Peyer's patch (tissue), 4 donors: ENCODE data around the gene OTUD3. TPM values are rescaled to one million over a fixed set of nuclear protein-coding genes. Genes with fewer than 3 reads are reported as not detected.

Experiments used
- DNase-seq, 3 donors: peaks; one replicate each; pipeline ENCODE4 v3.0.0-alpha.2; 2017 to 2019
- H3K27ac ChIP-seq, 4 donors: fragments of 200-600 bp; sonication (generic); one replicate each; pipeline ENCODE4 v1.5.1; 2016 to 2019
- H3K27me3 ChIP-seq, 2 donors: fragments of 200-600 bp; sonication (generic); one replicate each; pipeline ENCODE4 v1.5.1; 2019
- H3K36me3 ChIP-seq, 3 donors: fragments of 200-600 bp; sonication (generic); one replicate each; pipeline ENCODE4 v1.5.1; 2016 to 2019
- H3K4me1 ChIP-seq, 4 donors: fragments of 200-600 bp; sonication (generic); one replicate each; pipeline ENCODE4 v1.5.1; 2016 to 2019
- H3K4me3 ChIP-seq, 4 donors: fragments of 200-600 bp; sonication (generic); 1 replicate in 3 of 4; 2 replicates in 1 of 4; pipeline ENCODE4 v1.5.1; 2016 to 2019; ENCODE audit warnings: mild to moderate bottlenecking in 1 of 4
- H3K9me3 ChIP-seq, 4 donors: fragments of 200-600 bp; sonication (generic); one replicate each; pipeline ENCODE4 v1.5.1; 2016 to 2019; ENCODE audit warnings: mild to moderate bottlenecking in 1 of 4
- POLR2A ChIP-seq, 2 donors: fragments of 450-650 bp; IDR thresholded peaks; one replicate each; pipeline ENCODE4 v1.5.1; 2017; ENCODE audit warnings: antibody characterized with exemption in 2 of 2, mild to moderate bottlenecking in 2 of 2, moderate library complexity in 2 of 2
- total RNA-seq, 4 donors: library from RNA; depleted of rRNA; stranded (reverse); fragments of >200 nt; gene quantifications; one replicate each; pipeline ENCODE4 v1.1.0, GENCODE V29; 2016
- TF ChIP-seq, protein P1 (sequence below), 6 experiments: fragments of 450-650 bp in 4 of 6; fragments of 200-600 bp in 2 of 6; sonication (generic) in 1 of 6; IDR thresholded peaks; one replicate each; pipeline ENCODE4 v1.5.1; 2017 to 2019; ENCODE audit warnings: antibody characterized with exemption in 6 of 6, mild to moderate bottlenecking in 3 of 6, moderate library complexity in 1 of 6

Gene OTUD3
- total RNA-seq, 4 donors from 2014 or later = 6.5 to 13.6 (median 8.2) TPM

DNA sequence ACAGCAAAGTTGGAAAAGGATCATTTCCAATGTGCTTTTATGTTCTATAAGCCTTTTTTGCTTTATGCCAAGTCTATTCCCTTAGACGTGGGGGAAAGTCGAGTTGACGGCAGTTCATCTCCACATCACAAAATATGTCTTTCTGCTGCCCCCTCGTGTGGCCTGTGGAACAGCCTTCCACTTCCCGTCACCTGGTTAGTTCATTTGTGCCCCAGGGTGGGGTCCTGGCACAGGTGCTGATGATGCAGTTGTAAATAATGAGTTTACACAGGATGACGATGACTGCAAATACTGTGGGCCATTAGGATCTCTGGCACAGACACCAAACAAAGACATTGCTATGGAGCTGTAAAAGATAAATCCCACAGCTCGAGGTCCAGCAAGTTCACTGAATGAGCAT is 10.0 kb upstream of the OTUD3 start:
- DNase-seq = peak in 2 of 3 donors; percentile 82 to 86
- peak overlapping the region in 1 of 4 donors; percentile 50 for H3K27ac ChIP-seq
- no peak overlapping the region for H3K4me3 ChIP-seq
- no peaks in the 10 kb centered on the region for H3K36me3 ChIP-seq
- H3K27me3 ChIP-seq = no peaks in the 10 kb centered on the region
- no peaks in the 10 kb centered on the region for H3K9me3 ChIP-seq
- TF ChIP-seq, protein P1, sequence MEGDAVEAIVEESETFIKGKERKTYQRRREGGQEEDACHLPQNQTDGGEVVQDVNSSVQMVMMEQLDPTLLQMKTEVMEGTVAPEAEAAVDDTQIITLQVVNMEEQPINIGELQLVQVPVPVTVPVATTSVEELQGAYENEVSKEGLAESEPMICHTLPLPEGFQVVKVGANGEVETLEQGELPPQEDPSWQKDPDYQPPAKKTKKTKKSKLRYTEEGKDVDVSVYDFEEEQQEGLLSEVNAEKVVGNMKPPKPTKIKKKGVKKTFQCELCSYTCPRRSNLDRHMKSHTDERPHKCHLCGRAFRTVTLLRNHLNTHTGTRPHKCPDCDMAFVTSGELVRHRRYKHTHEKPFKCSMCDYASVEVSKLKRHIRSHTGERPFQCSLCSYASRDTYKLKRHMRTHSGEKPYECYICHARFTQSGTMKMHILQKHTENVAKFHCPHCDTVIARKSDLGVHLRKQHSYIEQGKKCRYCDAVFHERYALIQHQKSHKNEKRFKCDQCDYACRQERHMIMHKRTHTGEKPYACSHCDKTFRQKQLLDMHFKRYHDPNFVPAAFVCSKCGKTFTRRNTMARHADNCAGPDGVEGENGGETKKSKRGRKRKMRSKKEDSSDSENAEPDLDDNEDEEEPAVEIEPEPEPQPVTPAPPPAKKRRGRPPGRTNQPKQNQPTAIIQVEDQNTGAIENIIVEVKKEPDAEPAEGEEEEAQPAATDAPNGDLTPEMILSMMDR (IDR thresholded peaks at IDR 0.05) = peak in 3 of 6 experiments; percentile 56 to 64 (median 62)
- TF ChIP-seq POLR2A (IDR thresholded peaks at IDR 0.05) = no peak
- no peaks in the 10 kb centered on the region for H3K4me1 ChIP-seq

- Histone ChIP-seq H3K27ac (peak overlapping the region in 1 of 4 donors; percentile 87), H3K36me3 (no peaks in the 10 kb centered on the region), H3K4me1 (no peaks in the 10 kb centered on the region), H3K27me3 (no peaks in the 10 kb centered on the region), H3K9me3 (no peaks in the 10 kb centered on the region), H3K4me3 (no peak overlapping the region)
- no peak for TF ChIP-seq POLR2A (IDR thresholded peaks at IDR 0.05)
- TF ChIP-seq, protein P1 (IDR thresholded peaks at IDR 0.05) = no peak
- DNase-seq = no peak
Measured at GRCh38 chr1:19877181-19877750, 4.9 kb upstream of the OTUD3 start.

- peak overlapping the region in 2 of 4 donors; percentile 87 to 90 for H3K27ac ChIP-seq
- H3K4me1 ChIP-seq = peaks cover 0 to 2% (median under 1%) of the 10 kb centered on the region in 4 donors
- H3K36me3 ChIP-seq = no peaks in the 10 kb centered on the region
- H3K27me3 ChIP-seq = no peaks in the 10 kb centered on the region
- no peaks in the 10 kb centered on the region for H3K9me3 ChIP-seq
- peak; percentile 46 to 72 for TF ChIP-seq POLR2A (IDR thresholded peaks at IDR 0.05)
- TF ChIP-seq, protein P1 (IDR thresholded peaks at IDR 0.05) = no peak
- H3K4me3 ChIP-seq = peak overlapping the region in 2 of 4 donors; percentile 31 to 44
- peak in 2 of 3 donors; percentile 70 to 75 for DNase-seq
Measured at GRCh38 chr1:19877821-19878636, 4.2 kb upstream of the OTUD3 start.

DNA sequence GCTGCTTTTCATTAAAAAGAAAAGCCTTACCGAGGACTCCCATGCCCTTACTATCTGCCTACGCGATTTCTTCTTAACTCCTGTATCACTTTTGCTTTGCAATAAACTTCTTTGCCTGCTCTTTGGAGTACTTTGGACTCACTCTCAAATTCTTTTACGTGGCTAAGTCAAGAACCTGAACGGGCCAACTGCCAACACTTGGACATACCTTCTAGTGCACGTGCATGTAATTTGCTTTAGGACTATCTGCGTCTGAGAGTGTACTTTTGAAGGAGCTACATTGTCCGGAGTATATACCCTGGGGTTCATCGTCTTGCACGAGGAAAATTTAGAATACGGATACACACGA is 3.6 kb upstream of the OTUD3 start:
- no peak for TF ChIP-seq POLR2A (IDR thresholded peaks at IDR 0.05)
- TF ChIP-seq, protein P1 (IDR thresholded peaks at IDR 0.05) = no peak
- H3K4me3 ChIP-seq = peak overlapping the region in 2 of 4 donors; percentile 31 to 44

DNA sequence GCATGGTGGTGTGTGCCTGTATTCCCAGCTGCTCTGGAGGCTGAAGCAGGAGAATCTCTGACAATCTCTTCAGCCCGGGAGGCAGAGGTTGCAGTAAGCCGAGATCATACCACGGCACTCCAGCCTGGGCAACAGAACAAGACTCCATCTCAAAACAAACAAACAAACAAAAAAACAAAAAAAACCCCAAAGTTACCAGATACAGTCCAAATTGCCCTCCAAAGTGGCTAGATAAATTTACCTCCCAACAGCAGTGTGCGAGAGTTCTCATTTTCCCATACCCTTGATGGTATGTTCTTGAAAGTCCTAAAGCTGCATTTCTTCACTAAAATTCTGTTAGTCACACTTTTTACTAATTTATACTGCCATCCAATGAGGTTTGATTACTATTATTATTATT is 3.0 kb upstream of the OTUD3 start:
- DNase-seq = no peak
- TF ChIP-seq, protein P1 (IDR thresholded peaks at IDR 0.05) = no peak
- no peak for TF ChIP-seq POLR2A (IDR thresholded peaks at IDR 0.05)
- Histone ChIP-seq H3K27me3 (no peaks in the 10 kb centered on the region), H3K9me3 (no peaks in the 10 kb centered on the region), H3K36me3 (no peaks in the 10 kb centered on the region), H3K4me3 (no peak overlapping the region), H3K27ac (peak overlapping the region in 3 of 4 donors; percentile 6 to 90 (median 87)), H3K4me1 (peaks cover 0 to 12% (median 5%) of the 10 kb centered on the region in 4 donors)

More for the DNA sequence above, 3.6 kb upstream of the OTUD3 start:
- Histone ChIP-seq H3K4me1 (peaks cover 0 to 8% (median 5%) of the 10 kb centered on the region in 4 donors), H3K36me3 (no peaks in the 10 kb centered on the region), H3K27ac (peak overlapping the region in 3 of 4 donors; percentile 6 to 90 (median 87)), H3K9me3 (no peaks in the 10 kb centered on the region), H3K27me3 (no peaks in the 10 kb centered on the region)
- peak in 2 of 3 donors; percentile 74 to 89 for DNase-seq
